Activated T-cell treated with anti-CD3 and anti-CD28 coated beads, Interleukin-2, amount 50 U/mL, for 4 hours (primary cell): ENCODE measurements around the gene JARID2. TPM values are rescaled to one million over a fixed set of nuclear protein-coding genes. Genes with fewer than 3 reads are reported as not detected.

Experiments
- ATAC-seq, 2 donors: fragments of 200-7000 bp; cut with Tn5 transposase; one replicate each; pipeline ENCODE4 v1.10.0; 2021
- DNase-seq: peaks from one replicate; pipeline ENCODE4 v3.0.0-alpha.2; 2020
- H3K27me3 Mint-ChIP-seq: one replicate; pipeline ENCODE4 v1.8.0; 2021; ENCODE audit warnings: low read depth, mixed read lengths
- H3K36me3 Mint-ChIP-seq: one replicate; pipeline ENCODE4 v1.8.0; 2022; ENCODE audit warnings: mixed read lengths; ENCODE audit not compliant: insufficient read depth
- H3K4me1 Mint-ChIP-seq: one replicate; pipeline ENCODE4 v1.8.0; 2021; ENCODE audit warnings: low read depth, mixed read lengths
- H3K4me3 Mint-ChIP-seq: one replicate; pipeline ENCODE4 v1.8.0; 2021; ENCODE audit warnings: mild to moderate bottlenecking, moderate library complexity, mixed read lengths
- H3K9me3 Mint-ChIP-seq: one replicate; pipeline ENCODE4 v1.8.0; 2021; ENCODE audit warnings: mixed read lengths
- total RNA-seq, 3 donors: library from RNA; stranded (reverse); gene quantifications; one replicate each; pipeline ENCODE4 v1.2.1, GENCODE V29; 2021

Gene JARID2
- total RNA-seq, 3 donors from 2014 or later = 32.6 to 43.6 (median 37.2) TPM

- DNase-seq (no peak), ATAC-seq (no peak)
- H3K36me3 Mint-ChIP-seq = peaks cover 34% of the 10 kb centered on the region
- no peaks in the 10 kb centered on the region for H3K9me3 Mint-ChIP-seq
- peaks cover 49% of the 10 kb centered on the region for H3K4me1 Mint-ChIP-seq
- no peak overlapping the region for H3K4me3 Mint-ChIP-seq
- no peaks in the 10 kb centered on the region for H3K27me3 Mint-ChIP-seq
Measured at GRCh38 chr6:15372932-15373331, 127.1 kb downstream of the JARID2 start.

- Mint-ChIP-seq H3K27me3 (no peaks in the 10 kb centered on the region), H3K36me3 (peaks cover 28% of the 10 kb centered on the region), H3K4me1 (peaks cover 48% of the 10 kb centered on the region), H3K9me3 (no peaks in the 10 kb centered on the region), H3K4me3 (no peak overlapping the region)
- DNase-seq = no peak
- no peak for ATAC-seq
Measured at GRCh38 chr6:15374119-15374518, 128.2 kb downstream of the JARID2 start.

GRCh38 chr6:15375018-15375417, 129.1 kb downstream of the JARID2 start:
- Mint-ChIP-seq H3K9me3 (no peaks in the 10 kb centered on the region), H3K4me3 (no peak overlapping the region), H3K4me1 (peaks cover 46% of the 10 kb centered on the region), H3K36me3 (peaks cover 22% of the 10 kb centered on the region), H3K27me3 (no peaks in the 10 kb centered on the region)
- DNase-seq (no peak), ATAC-seq (no peak)

GRCh38 chr6:15375638-15376290, 129.9 kb downstream of the JARID2 start:
- no peaks in the 10 kb centered on the region for H3K9me3 Mint-ChIP-seq
- peaks cover 23% of the 10 kb centered on the region for H3K36me3 Mint-ChIP-seq
- no peak overlapping the region for H3K4me3 Mint-ChIP-seq
- DNase-seq = no peak
- ATAC-seq = no peak
- H3K27me3 Mint-ChIP-seq = no peaks in the 10 kb centered on the region
- H3K4me1 Mint-ChIP-seq = peaks cover 46% of the 10 kb centered on the region

- Mint-ChIP-seq H3K4me3 (no peak overlapping the region), H3K27me3 (no peaks in the 10 kb centered on the region), H3K4me1 (peaks cover 44% of the 10 kb centered on the region), H3K36me3 (peaks cover 20% of the 10 kb centered on the region), H3K9me3 (no peaks in the 10 kb centered on the region)
- DNase-seq (no peak), ATAC-seq (no peak)
Measured at GRCh38 chr6:15376900-15377487, 131.1 kb downstream of the JARID2 start.

GRCh38 chr6:15378272-15378671, 132.4 kb downstream of the JARID2 start:
- no peak overlapping the region for H3K4me3 Mint-ChIP-seq
- H3K4me1 Mint-ChIP-seq = peaks cover 52% of the 10 kb centered on the region
- no peaks in the 10 kb centered on the region for H3K9me3 Mint-ChIP-seq
- peaks cover 20% of the 10 kb centered on the region for H3K36me3 Mint-ChIP-seq
- no peaks in the 10 kb centered on the region for H3K27me3 Mint-ChIP-seq
- DNase-seq (no peak), ATAC-seq (peak in 1 of 2 donors; percentile 38)

GRCh38 chr6:15378866-15379265, 133.0 kb downstream of the JARID2 start:
- Mint-ChIP-seq H3K4me3 (no peak overlapping the region), H3K4me1 (peaks cover 54% of the 10 kb centered on the region), H3K27me3 (no peaks in the 10 kb centered on the region), H3K9me3 (no peaks in the 10 kb centered on the region), H3K36me3 (peaks cover 20% of the 10 kb centered on the region)
- no peak for DNase-seq
- no peak for ATAC-seq

GRCh38 chr6:15380351-15380750, 134.5 kb downstream of the JARID2 start:
- no peak for DNase-seq
- H3K4me1 Mint-ChIP-seq = peaks cover 61% of the 10 kb centered on the region
- no peak overlapping the region for H3K4me3 Mint-ChIP-seq
- no peak for ATAC-seq
- H3K9me3 Mint-ChIP-seq = no peaks in the 10 kb centered on the region
- peaks cover 18% of the 10 kb centered on the region for H3K36me3 Mint-ChIP-seq
- H3K27me3 Mint-ChIP-seq = no peaks in the 10 kb centered on the region

- no peaks in the 10 kb centered on the region for H3K27me3 Mint-ChIP-seq
- ATAC-seq (no peak), DNase-seq (no peak)
- H3K4me3 Mint-ChIP-seq = no peak overlapping the region
- H3K9me3 Mint-ChIP-seq = no peaks in the 10 kb centered on the region
- H3K4me1 Mint-ChIP-seq = peaks cover 68% of the 10 kb centered on the region
- peaks cover 8% of the 10 kb centered on the region for H3K36me3 Mint-ChIP-seq
Measured at GRCh38 chr6:15382089-15382488, 136.2 kb downstream of the JARID2 start.

- H3K4me3 Mint-ChIP-seq = no peak overlapping the region
- ATAC-seq = no peak
- peaks cover 72% of the 10 kb centered on the region for H3K4me1 Mint-ChIP-seq
Measured at GRCh38 chr6:15382712-15383111, 136.8 kb downstream of the JARID2 start.

GRCh38 chr6:15384901-15385300, 139.0 kb downstream of the JARID2 start:
- Mint-ChIP-seq H3K4me3 (no peak overlapping the region), H3K4me1 (peaks cover 75% of the 10 kb centered on the region), H3K9me3 (no peaks in the 10 kb centered on the region), H3K36me3 (peaks cover 2% of the 10 kb centered on the region), H3K27me3 (no peaks in the 10 kb centered on the region)
- DNase-seq (no peak), ATAC-seq (peak in 1 of 2 donors; percentile 16)

More at GRCh38 chr6:15382712-15383111, 136.8 kb downstream of the JARID2 start:
- no peak for DNase-seq
- no peaks in the 10 kb centered on the region for H3K27me3 Mint-ChIP-seq
- peaks cover 5% of the 10 kb centered on the region for H3K36me3 Mint-ChIP-seq
- H3K9me3 Mint-ChIP-seq = no peaks in the 10 kb centered on the region

- Mint-ChIP-seq H3K27me3 (no peaks in the 10 kb centered on the region), H3K9me3 (no peaks in the 10 kb centered on the region), H3K36me3 (no peaks in the 10 kb centered on the region), H3K4me1 (peaks cover 77% of the 10 kb centered on the region), H3K4me3 (no peak overlapping the region)
- ATAC-seq (no peak), DNase-seq (no peak)
Measured at GRCh38 chr6:15385521-15385920, 139.7 kb downstream of the JARID2 start.

- peaks cover 81% of the 10 kb centered on the region for H3K4me1 Mint-ChIP-seq
- H3K36me3 Mint-ChIP-seq = no peaks in the 10 kb centered on the region
- no peaks in the 10 kb centered on the region for H3K27me3 Mint-ChIP-seq
- no peak overlapping the region for H3K4me3 Mint-ChIP-seq
- ATAC-seq = no peak
- no peak for DNase-seq
- H3K9me3 Mint-ChIP-seq = no peaks in the 10 kb centered on the region
Measured at GRCh38 chr6:15386110-15386755, 140.4 kb downstream of the JARID2 start.

GRCh38 chr6:15386756-15387112, 140.9 kb downstream of the JARID2 start:
- Mint-ChIP-seq H3K9me3 (no peaks in the 10 kb centered on the region), H3K4me1 (peaks cover 80% of the 10 kb centered on the region), H3K36me3 (no peaks in the 10 kb centered on the region), H3K27me3 (no peaks in the 10 kb centered on the region), H3K4me3 (no peak overlapping the region)
- DNase-seq (no peak), ATAC-seq (peak in 1 of 2 donors; percentile 48)

GRCh38 chr6:15387118-15387517, 141.2 kb downstream of the JARID2 start:
- no peaks in the 10 kb centered on the region for H3K36me3 Mint-ChIP-seq

More at GRCh38 chr6:15387118-15387517, 141.2 kb downstream of the JARID2 start:
- Mint-ChIP-seq H3K9me3 (no peaks in the 10 kb centered on the region), H3K27me3 (no peaks in the 10 kb centered on the region), H3K4me3 (no peak overlapping the region), H3K4me1 (peaks cover 77% of the 10 kb centered on the region)
- ATAC-seq = peak; percentile 56 to 61
- no peak for DNase-seq
